Choroid plexus epithelial cell (primary cell): ENCODE results near the gene PACS1.

Source experiments
- DNase-seq: peaks from one replicate; pipeline ENCODE4 v3.0.0-alpha.2; 2010; ENCODE audit warnings: low read depth
- H3K4me3 ChIP-seq: 2 replicates; pipeline ENCODE4 v1.5.1; 2011; ENCODE audit warnings: low read depth, mild to moderate bottlenecking, control low read depth, low read length, moderate library complexity
- TF ChIP-seq, protein P1 (sequence below): conservative IDR thresholded peaks from 2 replicates; pipeline ENCODE4 v1.5.1; 2011; ENCODE audit warnings: low read depth, mild to moderate bottlenecking, control low read depth, inconsistent platforms, low read length, moderate library complexity

The PACS1 gene

GRCh38 chr11:66222358-66223149, 152.5 kb downstream of the PACS1 start:
- H3K4me3 ChIP-seq, result peak overlapping the region; percentile 26
- peak; percentile 96 for DNase-seq
- TF ChIP-seq, protein P1, sequence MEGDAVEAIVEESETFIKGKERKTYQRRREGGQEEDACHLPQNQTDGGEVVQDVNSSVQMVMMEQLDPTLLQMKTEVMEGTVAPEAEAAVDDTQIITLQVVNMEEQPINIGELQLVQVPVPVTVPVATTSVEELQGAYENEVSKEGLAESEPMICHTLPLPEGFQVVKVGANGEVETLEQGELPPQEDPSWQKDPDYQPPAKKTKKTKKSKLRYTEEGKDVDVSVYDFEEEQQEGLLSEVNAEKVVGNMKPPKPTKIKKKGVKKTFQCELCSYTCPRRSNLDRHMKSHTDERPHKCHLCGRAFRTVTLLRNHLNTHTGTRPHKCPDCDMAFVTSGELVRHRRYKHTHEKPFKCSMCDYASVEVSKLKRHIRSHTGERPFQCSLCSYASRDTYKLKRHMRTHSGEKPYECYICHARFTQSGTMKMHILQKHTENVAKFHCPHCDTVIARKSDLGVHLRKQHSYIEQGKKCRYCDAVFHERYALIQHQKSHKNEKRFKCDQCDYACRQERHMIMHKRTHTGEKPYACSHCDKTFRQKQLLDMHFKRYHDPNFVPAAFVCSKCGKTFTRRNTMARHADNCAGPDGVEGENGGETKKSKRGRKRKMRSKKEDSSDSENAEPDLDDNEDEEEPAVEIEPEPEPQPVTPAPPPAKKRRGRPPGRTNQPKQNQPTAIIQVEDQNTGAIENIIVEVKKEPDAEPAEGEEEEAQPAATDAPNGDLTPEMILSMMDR, result peak; percentile 99

DNA sequence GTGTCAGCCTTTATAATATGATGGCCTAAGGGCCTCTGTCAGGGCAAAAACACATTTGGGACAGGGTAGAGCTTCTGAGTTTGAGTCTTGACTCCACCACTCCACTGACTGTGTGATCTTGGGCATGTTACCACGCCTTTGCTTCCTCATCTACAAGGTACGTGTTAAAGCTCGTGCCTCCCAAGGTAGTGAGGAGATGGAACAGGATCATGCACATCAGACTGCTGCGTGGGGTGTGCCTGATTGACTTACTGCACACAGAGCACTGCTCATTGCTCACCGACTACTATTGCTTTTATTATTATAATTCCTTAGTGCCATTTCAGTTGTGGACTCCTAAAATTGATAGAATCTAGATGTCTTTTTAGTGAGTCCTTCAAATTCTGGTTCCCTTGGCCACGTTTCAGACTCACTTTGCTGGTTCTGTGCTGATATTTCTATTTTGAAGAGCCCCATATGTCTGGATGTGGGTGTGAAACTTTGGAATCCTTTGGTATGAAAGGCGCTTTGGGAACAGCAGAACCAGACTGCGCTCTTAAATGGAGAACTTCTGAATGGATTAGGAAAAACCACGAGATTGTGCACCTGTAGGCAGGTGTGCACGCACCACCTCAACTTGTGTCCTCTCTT, 154.3 kb downstream of the PACS1 start:
- no peak overlapping the region for H3K4me3 ChIP-seq
- no peak for DNase-seq
- TF ChIP-seq, protein P1, result no peak

- DNase-seq, result no peak
- TF ChIP-seq, protein P1, result no peak
- H3K4me3 ChIP-seq, result no peak overlapping the region
Observed at GRCh38 chr11:66225066-66225465, 155.0 kb downstream of the PACS1 start.

GRCh38 chr11:66226101-66226500, 156.0 kb downstream of the PACS1 start:
- H3K4me3 ChIP-seq, result no peak overlapping the region
- TF ChIP-seq, protein P1, result no peak
- DNase-seq, result no peak

DNA sequence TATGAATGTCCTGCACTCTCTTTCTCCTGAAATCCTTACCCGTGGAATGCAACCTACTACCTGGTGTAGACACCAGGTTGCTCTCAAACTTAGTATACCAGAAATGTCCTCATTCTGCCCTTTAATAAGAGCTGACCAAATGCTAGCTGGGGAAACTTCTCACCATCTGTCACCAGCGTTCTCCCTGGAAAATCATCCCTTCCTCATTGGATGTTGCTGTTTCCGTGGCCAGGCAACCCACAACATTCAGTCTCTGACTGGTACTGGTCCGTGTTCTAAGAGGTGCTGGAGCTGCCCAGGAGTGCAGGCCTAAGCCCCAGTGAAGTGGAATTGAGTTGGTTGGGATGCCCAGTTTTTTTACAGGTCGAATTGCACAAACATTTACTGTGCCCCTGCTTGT, 157.6 kb downstream of the PACS1 start:
- TF ChIP-seq, protein P1, result no peak
- no peak overlapping the region for H3K4me3 ChIP-seq

GRCh38 chr11:66228521-66228920, 158.4 kb downstream of the PACS1 start:
- TF ChIP-seq, protein P1, result no peak
- DNase-seq, result no peak

More for the DNA sequence above, 157.6 kb downstream of the PACS1 start:
- no peak for DNase-seq

More at GRCh38 chr11:66228521-66228920, 158.4 kb downstream of the PACS1 start:
- H3K4me3 ChIP-seq, result no peak overlapping the region
